ENCODE results near the gene NR2F2.

DNA sequence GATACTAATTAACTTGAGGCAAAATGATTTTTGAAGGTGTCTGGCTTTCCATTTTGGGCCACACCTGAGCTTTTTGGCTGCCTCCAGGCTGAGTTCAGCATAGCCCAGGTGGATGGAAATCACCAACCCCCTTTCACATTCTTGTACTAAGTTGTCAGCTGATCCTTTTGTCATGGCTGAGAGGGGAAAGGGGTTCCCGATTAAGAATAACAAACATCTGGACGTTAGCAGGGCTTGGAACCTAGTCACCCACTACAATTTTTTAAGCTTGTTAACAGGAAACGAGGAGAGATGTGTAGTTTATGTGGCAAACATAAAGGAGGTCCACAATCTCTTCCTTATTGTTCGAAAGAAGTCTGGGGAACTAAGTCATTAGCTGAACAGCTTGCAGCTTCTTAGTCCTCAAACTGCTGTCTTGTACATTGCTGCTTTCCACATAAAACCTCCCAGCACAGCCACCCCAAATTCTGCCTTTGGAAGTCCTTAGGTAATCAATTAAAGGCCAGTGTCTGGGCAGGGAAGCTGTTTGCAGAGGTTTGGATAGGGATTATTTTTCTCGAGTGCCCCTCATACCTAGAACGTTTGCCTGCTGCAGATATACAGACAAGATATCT is 5.0 kb downstream of the NR2F2 start:
- TF ChIP-seq CTCF (IDR thresholded peaks at IDR 0.05) (no peak), POLR2A (IDR thresholded peaks at IDR 0.05) (no peak)

All from lower leg skin (tissue), 3 donors.